ENCODE measurements around the gene GSKIP.
"Not testable (repeated sequence)": the region's sequence is repeated elsewhere in the genome, so short reads cannot be mapped to it uniquely, and the experiment has no call there.

The GSKIP gene

GRCh38 chr14:96338551-96338950, 24.8 kb upstream of the GSKIP start:
- Histone ChIP-seq H3K4me1 (ENCODE audit: control insufficient read depth in 1 of 2, insufficient read depth in 1 of 2, low read depth in 1 of 2, low read length in 1 of 2) (no peaks in the 10 kb centered on the region), H3K27me3 (no peaks in the 10 kb centered on the region), H3K36me3 (peaks cover 18% of the 10 kb centered on the region), H3K27ac (no peak overlapping the region), H3K9me3 (no peaks in the 10 kb centered on the region), H3K4me3 (ENCODE audit: low read depth in 1 of 2, low read length in 1 of 2) (no peak overlapping the region)
- no peak for TF ChIP-seq CTCF (IDR thresholded peaks at IDR 0.05)

- no peaks in the 10 kb centered on the region for H3K4me1 ChIP-seq (ENCODE audit: control insufficient read depth in 1 of 2, insufficient read depth in 1 of 2, low read depth in 1 of 2, low read length in 1 of 2)
These were observed 22.0 kb upstream of the GSKIP start for GRCh38 chr14:96341323-96341722.

DNA sequence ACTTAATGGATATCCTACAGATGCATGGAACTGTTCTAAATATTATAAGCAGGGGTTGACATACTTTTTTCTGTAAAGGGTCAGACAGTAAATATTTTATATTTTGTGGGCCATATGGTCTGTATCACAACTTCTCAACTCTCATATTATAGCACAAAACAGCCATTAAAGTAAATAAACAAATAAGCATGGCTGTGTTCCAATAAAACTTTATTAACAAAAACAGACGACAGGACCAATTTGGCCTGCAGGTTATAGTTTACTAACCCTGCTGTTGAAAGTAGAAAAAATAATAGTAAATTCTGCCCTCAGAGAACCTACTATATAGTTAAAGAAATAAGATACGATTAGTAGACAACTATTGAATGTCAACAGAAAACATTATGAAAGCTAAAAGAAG, 17.7 kb upstream of the GSKIP start:
- Histone ChIP-seq H3K4me3 (ENCODE audit: low read depth in 1 of 2, low read length in 1 of 2) (no peak overlapping the region), H3K4me1 (ENCODE audit: control insufficient read depth in 1 of 2, insufficient read depth in 1 of 2, low read depth in 1 of 2, low read length in 1 of 2) (no peaks in the 10 kb centered on the region), H3K27me3 (no peaks in the 10 kb centered on the region), H3K27ac (no peak overlapping the region), H3K36me3 (peaks cover 7% of the 10 kb centered on the region), H3K9me3 (no peaks in the 10 kb centered on the region)
- no peak for TF ChIP-seq CTCF (IDR thresholded peaks at IDR 0.05)

More at GRCh38 chr14:96341323-96341722, 22.0 kb upstream of the GSKIP start:
- TF ChIP-seq CTCF (IDR thresholded peaks at IDR 0.05): no peak
- H3K27me3 ChIP-seq: no peaks in the 10 kb centered on the region
- no peak overlapping the region for H3K4me3 ChIP-seq (ENCODE audit: low read depth in 1 of 2, low read length in 1 of 2)
- peaks cover 12% of the 10 kb centered on the region for H3K36me3 ChIP-seq
- H3K9me3 ChIP-seq: no peaks in the 10 kb centered on the region
- no peak overlapping the region for H3K27ac ChIP-seq

DNA sequence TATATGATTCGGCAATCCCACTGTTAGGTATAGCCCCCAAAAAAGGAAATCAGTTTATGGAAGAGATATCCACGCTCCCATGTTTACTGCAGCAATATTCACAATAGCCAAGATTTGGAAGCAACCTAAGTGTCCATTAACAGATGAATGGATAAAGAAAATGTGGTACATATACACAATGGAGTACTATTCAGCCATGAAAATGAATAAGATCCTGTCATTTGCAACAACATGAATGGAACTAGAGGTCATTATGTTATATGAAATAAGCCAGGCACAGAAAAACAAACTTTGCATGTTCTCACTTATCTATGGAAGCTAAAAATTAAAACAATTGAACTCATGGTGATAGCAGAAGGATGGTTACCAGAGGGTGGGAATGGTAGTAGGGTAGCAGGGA, 15.4 kb upstream of the GSKIP start:
- not testable (repeated sequence) for H3K9me3 ChIP-seq; H3K27ac ChIP-seq; H3K4me3 ChIP-seq (ENCODE audit: low read depth in 1 of 2, low read length in 1 of 2); H3K4me1 ChIP-seq (ENCODE audit: control insufficient read depth in 1 of 2, insufficient read depth in 1 of 2, low read depth in 1 of 2, low read length in 1 of 2); H3K36me3 ChIP-seq; H3K27me3 ChIP-seq

DNA sequence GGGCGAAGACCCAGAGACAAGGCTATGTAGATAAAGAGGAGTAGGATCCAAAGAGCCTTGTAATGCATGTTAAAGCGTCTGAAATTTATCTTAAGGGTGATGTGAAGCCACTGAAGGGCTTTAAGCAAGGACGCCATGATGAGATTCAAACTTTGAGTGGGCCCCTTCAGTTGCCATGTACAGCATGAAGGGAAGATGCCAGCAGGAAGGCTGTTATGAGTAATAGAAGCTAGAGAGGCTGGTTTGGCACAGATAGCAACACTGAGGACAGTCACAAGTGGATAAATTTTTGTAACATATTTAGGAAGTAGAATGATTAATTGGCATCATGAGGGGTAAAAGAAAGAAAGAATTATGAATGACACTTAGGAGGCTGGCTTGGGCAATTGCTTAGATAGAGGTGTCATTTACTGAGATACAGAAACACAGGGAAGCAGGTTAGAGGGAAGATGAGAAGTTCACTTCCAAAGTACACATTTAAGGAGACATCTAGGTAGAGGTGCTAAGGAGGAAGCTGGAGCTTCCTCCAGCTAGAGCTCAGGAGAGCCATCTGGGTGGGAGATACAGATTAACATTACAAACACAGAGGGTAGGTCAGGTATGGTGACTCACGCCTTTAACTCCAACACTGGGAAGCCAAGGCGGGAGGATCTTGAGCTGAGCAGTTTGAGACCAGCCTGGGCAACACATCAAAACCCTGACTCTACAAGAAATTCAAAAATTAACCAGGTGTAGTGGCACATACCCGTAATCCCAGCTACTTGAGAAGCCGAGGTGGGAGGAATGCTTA, 13.8 kb upstream of the GSKIP start:
- H3K4me3 ChIP-seq (ENCODE audit: low read depth in 1 of 2, low read length in 1 of 2): no peak overlapping the region
- no peaks in the 10 kb centered on the region for H3K27me3 ChIP-seq
- H3K36me3 ChIP-seq: no peaks in the 10 kb centered on the region
- H3K9me3 ChIP-seq: no peaks in the 10 kb centered on the region
- no peak for TF ChIP-seq CTCF (IDR thresholded peaks at IDR 0.05)
- H3K27ac ChIP-seq: no peak overlapping the region
- H3K4me1 ChIP-seq (ENCODE audit: control insufficient read depth in 1 of 2, insufficient read depth in 1 of 2, low read depth in 1 of 2, low read length in 1 of 2): no peaks in the 10 kb centered on the region

DNA sequence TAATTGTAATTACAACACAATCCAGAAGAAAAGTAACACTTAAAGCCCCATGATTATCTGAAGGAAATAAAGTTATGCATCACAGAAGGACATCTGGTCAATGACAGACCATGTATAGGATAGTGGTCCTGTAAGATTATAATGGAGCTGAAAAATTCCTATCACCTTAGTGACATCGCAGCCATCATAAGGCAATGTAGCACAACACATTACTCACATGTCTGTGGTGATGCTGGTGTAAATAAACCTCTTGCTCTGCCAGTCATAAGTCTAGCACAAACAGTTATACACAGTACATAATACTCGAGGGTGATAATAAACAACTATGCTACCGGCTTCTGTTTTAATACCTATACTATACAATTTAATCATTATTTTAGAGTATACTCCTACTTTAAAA, 11.3 kb upstream of the GSKIP start:
- no peak overlapping the region for H3K27ac ChIP-seq
- no peaks in the 10 kb centered on the region for H3K9me3 ChIP-seq
- TF ChIP-seq CTCF (IDR thresholded peaks at IDR 0.05): no peak
- no peaks in the 10 kb centered on the region for H3K36me3 ChIP-seq
- H3K27me3 ChIP-seq: no peaks in the 10 kb centered on the region
- no peak overlapping the region for H3K4me3 ChIP-seq (ENCODE audit: low read depth in 1 of 2, low read length in 1 of 2)
- H3K4me1 ChIP-seq (ENCODE audit: control insufficient read depth in 1 of 2, insufficient read depth in 1 of 2, low read depth in 1 of 2, low read length in 1 of 2): no peaks in the 10 kb centered on the region

All from neutrophil (primary cell).